Neural cell (in vitro differentiated cells): Measurements from ENCODE around the gene ACTG2. TPM values are rescaled to one million over a fixed set of nuclear protein-coding genes. Genes with fewer than 3 reads are reported as not detected.

ENCODE experiments used
- H2AFZ ChIP-seq: fragments of 200-600, 300-800 bp; sonication (generic), shearing (Covaris generic); 2 replicates; pipeline ENCODE4 v1.6.0; 2014; ENCODE audit warnings: low read depth, mild to moderate bottlenecking, antibody characterized with exemption, low read length, moderate library complexity
- H3F3A ChIP-seq: fragments of 200-600 bp; shearing (Covaris generic); 2 replicates; pipeline ENCODE4 v1.6.1; 2016; ENCODE audit warnings: mild to moderate bottlenecking, moderate library complexity, mixed read lengths, antibody characterized with exemption, low read length; ENCODE audit not compliant: insufficient read depth, poor library complexity, severe bottlenecking
- H3K27ac ChIP-seq: fragments of 200-600, 300-800 bp; sonication (generic), shearing (Covaris generic); 2 replicates; pipeline ENCODE4 v1.5.1; 2014; ENCODE audit warnings: mild to moderate bottlenecking, low read length, moderate library complexity
- H3K27me3 ChIP-seq: fragments of 300-800, 200-600 bp; sonication (generic), shearing (Covaris generic); 2 replicates; pipeline ENCODE4 v1.6.0; 2014; ENCODE audit warnings: mild to moderate bottlenecking, low read depth, low read length, moderate library complexity; ENCODE audit not compliant: insufficient read depth
- H3K36me3 ChIP-seq: fragments of 300-800, 200-600 bp; sonication (generic), shearing (Covaris generic); 2 replicates; pipeline ENCODE4 v1.5.1; 2014; ENCODE audit warnings: mild to moderate bottlenecking, antibody characterized with exemption, low read length, moderate library complexity; ENCODE audit not compliant: insufficient read depth
- H3K4me2 ChIP-seq: fragments of 300-800, 200-600 bp; sonication (generic), shearing (Covaris generic); 2 replicates; pipeline ENCODE4 v1.6.0; 2014; ENCODE audit warnings: mild to moderate bottlenecking, low read length
- H3K4me3 ChIP-seq: fragments of 300-800, 200-600 bp; sonication (generic), shearing (Covaris generic); 2 replicates; pipeline ENCODE4 v1.5.1; 2014; ENCODE audit warnings: mild to moderate bottlenecking, low read length, moderate library complexity
- H3K79me2 ChIP-seq: fragments of 200-600 bp; shearing (Covaris generic); replicated peaks from 2 replicates; pipeline ENCODE4 v1.6.0; 2014; ENCODE audit warnings: mild to moderate bottlenecking, low read length, moderate library complexity; ENCODE audit not compliant: insufficient read depth
- H3K9ac ChIP-seq: fragments of 300-800, 200-600 bp; sonication (generic), shearing (Covaris generic); 2 replicates; pipeline ENCODE4 v1.6.1; 2016; ENCODE audit warnings: mild to moderate bottlenecking, low read length, mixed read lengths
- H3K9me2 ChIP-seq: fragments of 200-600 bp; shearing (Covaris generic); 2 replicates; pipeline ENCODE4 v1.6.1; 2016; ENCODE audit warnings: mild to moderate bottlenecking, low read length, mixed read lengths; ENCODE audit not compliant: insufficient read depth
- H3K9me3 ChIP-seq: fragments of 200-600, 300-800 bp; sonication (generic), shearing (Covaris generic); 2 replicates; pipeline ENCODE4 v1.6.1; 2016; ENCODE audit warnings: mild to moderate bottlenecking, mixed run types, low read length, moderate library complexity, mixed read lengths
- H4K20me1 ChIP-seq: fragments of 200-600 bp; shearing (Covaris generic); 2 replicates; pipeline ENCODE4 v1.6.1; 2016; ENCODE audit warnings: mild to moderate bottlenecking, mixed run types; ENCODE audit not compliant: insufficient read depth
- CTCF ChIP-seq: fragments of 450-650 bp; IDR thresholded peaks from 2 replicates; pipeline ENCODE4 v1.5.1; 2014; ENCODE audit warnings: antibody characterized with exemption, mild to moderate bottlenecking, moderate library complexity; ENCODE audit not compliant: poor library complexity, severe bottlenecking
- EP300 ChIP-seq: fragments of 450-650 bp; conservative IDR thresholded peaks from 2 replicates; pipeline ENCODE4 v1.6.1; 2014; ENCODE audit warnings: antibody characterized with exemption, mild to moderate bottlenecking, moderate library complexity; ENCODE audit not compliant: poor library complexity, severe bottlenecking
- EZH2 ChIP-seq: fragments of 200-600, 300-800 bp; shearing (Covaris generic), sonication (generic); IDR thresholded peaks from 2 replicates; pipeline ENCODE4 v1.6.1; 2014; ENCODE audit warnings: antibody characterized with exemption, low read length, borderline replicate concordance, mild to moderate bottlenecking; ENCODE audit not compliant: insufficient read depth, poor library complexity, severe bottlenecking
- MXI1 ChIP-seq: fragments of 450-650 bp; conservative IDR thresholded peaks from 2 replicates; pipeline ENCODE4 v1.6.1; 2014; ENCODE audit warnings: antibody characterized with exemption, mild to moderate bottlenecking; ENCODE audit not compliant: poor library complexity, severe bottlenecking
- POLR2AphosphoS5 ChIP-seq: IDR thresholded peaks from 2 replicates; pipeline ENCODE4 v1.6.1; 2012
- RAD21 ChIP-seq: fragments of 450-650 bp; conservative IDR thresholded peaks from 2 replicates; pipeline ENCODE4 v1.6.1; 2014; ENCODE audit warnings: antibody characterized with exemption, mild to moderate bottlenecking, moderate library complexity
- SMC3 ChIP-seq: fragments of 450-650 bp; conservative IDR thresholded peaks from 2 replicates; pipeline ENCODE4 v1.6.1; 2014; ENCODE audit warnings: antibody characterized with exemption, mild to moderate bottlenecking, moderate library complexity; ENCODE audit not compliant: poor library complexity
- TAF1 ChIP-seq: IDR thresholded peaks from 2 replicates; pipeline ENCODE4 v1.6.1; 2012; ENCODE audit warnings: low read depth
- polyA plus RNA-seq: library from polyadenylated mRNA; depleted of rRNA; stranded (reverse); fragments of >200 nt; gene quantifications from 2 replicates; pipeline ENCODE4 v1.2.3, GENCODE V29; 2014
- TF ChIP-seq, protein P1 (sequence below): IDR thresholded peaks from 2 replicates; pipeline ENCODE4 v1.6.1; 2012; ENCODE audit warnings: borderline replicate concordance

The ACTG2 gene
- polyA plus RNA-seq, 1 donor from 2014 or later = 0.67 TPM

- Histone ChIP-seq H3K9me3 (no peaks in the 10 kb centered on the region), H3K9ac (no peak overlapping the region), H3K79me2 (peaks cover 17% of the 10 kb centered on the region), H3K36me3 (no peaks in the 10 kb centered on the region), H3K27me3 (no peaks in the 10 kb centered on the region), H3K4me3 (no peak overlapping the region), H3K27ac (no peak overlapping the region), H2AFZ (no peak overlapping the region), H3F3A (no peaks in the 10 kb centered on the region), H3K9me2 (no peaks in the 10 kb centered on the region), H3K4me2 (no peak overlapping the region), H4K20me1 (no peaks in the 10 kb centered on the region)
- no peak for TF ChIP-seq TAF1
- TF ChIP-seq, protein P1, sequence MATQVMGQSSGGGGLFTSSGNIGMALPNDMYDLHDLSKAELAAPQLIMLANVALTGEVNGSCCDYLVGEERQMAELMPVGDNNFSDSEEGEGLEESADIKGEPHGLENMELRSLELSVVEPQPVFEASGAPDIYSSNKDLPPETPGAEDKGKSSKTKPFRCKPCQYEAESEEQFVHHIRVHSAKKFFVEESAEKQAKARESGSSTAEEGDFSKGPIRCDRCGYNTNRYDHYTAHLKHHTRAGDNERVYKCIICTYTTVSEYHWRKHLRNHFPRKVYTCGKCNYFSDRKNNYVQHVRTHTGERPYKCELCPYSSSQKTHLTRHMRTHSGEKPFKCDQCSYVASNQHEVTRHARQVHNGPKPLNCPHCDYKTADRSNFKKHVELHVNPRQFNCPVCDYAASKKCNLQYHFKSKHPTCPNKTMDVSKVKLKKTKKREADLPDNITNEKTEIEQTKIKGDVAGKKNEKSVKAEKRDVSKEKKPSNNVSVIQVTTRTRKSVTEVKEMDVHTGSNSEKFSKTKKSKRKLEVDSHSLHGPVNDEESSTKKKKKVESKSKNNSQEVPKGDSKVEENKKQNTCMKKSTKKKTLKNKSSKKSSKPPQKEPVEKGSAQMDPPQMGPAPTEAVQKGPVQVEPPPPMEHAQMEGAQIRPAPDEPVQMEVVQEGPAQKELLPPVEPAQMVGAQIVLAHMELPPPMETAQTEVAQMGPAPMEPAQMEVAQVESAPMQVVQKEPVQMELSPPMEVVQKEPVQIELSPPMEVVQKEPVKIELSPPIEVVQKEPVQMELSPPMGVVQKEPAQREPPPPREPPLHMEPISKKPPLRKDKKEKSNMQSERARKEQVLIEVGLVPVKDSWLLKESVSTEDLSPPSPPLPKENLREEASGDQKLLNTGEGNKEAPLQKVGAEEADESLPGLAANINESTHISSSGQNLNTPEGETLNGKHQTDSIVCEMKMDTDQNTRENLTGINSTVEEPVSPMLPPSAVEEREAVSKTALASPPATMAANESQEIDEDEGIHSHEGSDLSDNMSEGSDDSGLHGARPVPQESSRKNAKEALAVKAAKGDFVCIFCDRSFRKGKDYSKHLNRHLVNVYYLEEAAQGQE = no peak
- TF ChIP-seq MXI1 = no peak
- TF ChIP-seq SMC3 = no peak
- no peak for TF ChIP-seq EZH2
- no peak for TF ChIP-seq RAD21
- TF ChIP-seq CTCF = no peak
- TF ChIP-seq POLR2AphosphoS5 = no peak
- TF ChIP-seq EP300 = no peak
Observed at GRCh38 chr2:73946215-73946614, 53.4 kb downstream of the ACTG2 start.

DNA sequence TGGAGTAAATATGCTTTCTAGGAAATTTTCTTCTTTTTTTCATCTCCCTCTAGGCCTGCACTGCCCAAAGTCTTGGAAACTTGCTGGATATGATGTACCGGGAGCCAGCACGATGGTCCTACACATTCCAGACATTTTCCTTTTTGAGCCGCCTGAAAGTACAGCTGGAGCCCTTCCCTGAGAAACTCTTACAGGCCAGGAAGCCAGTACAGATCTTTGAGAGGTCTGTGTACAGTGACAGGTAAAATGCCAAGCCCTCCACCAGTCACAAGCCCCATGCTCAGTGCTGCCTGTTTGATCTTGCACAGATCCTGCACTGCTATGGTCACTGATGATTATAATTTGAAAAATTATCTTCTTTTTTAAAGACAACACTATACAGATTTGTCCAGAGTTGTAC, 53.9 kb downstream of the ACTG2 start:
- Histone ChIP-seq H3K9me2 (no peaks in the 10 kb centered on the region), H3K27me3 (no peaks in the 10 kb centered on the region), H4K20me1 (no peaks in the 10 kb centered on the region), H3K4me3 (no peak overlapping the region), H3K9me3 (no peaks in the 10 kb centered on the region), H3K27ac (no peak overlapping the region), H3K9ac (no peak overlapping the region), H3F3A (no peaks in the 10 kb centered on the region), H2AFZ (no peak overlapping the region), H3K79me2 (peaks cover 17% of the 10 kb centered on the region), H3K4me2 (no peak overlapping the region), H3K36me3 (peaks cover 4% of the 10 kb centered on the region)
- no peak for TF ChIP-seq RAD21

- Histone ChIP-seq H3K36me3 (peaks cover 9% of the 10 kb centered on the region), H2AFZ (no peak overlapping the region), H3K4me2 (no peak overlapping the region), H3K27me3 (no peaks in the 10 kb centered on the region), H3F3A (no peaks in the 10 kb centered on the region), H3K4me3 (no peak overlapping the region), H3K79me2 (peaks cover 17% of the 10 kb centered on the region), H3K9me2 (no peaks in the 10 kb centered on the region), H3K9me3 (no peaks in the 10 kb centered on the region), H4K20me1 (no peaks in the 10 kb centered on the region), H3K27ac (no peak overlapping the region), H3K9ac (no peak overlapping the region)
- TF ChIP-seq RAD21 = no peak
- TF ChIP-seq POLR2AphosphoS5 = no peak
- TF ChIP-seq SMC3 = no peak
- no peak for TF ChIP-seq CTCF
- TF ChIP-seq MXI1 = no peak
- TF ChIP-seq TAF1 = no peak
- no peak for TF ChIP-seq EZH2
- TF ChIP-seq, protein P1 = no peak
- no peak for TF ChIP-seq EP300
Observed at GRCh38 chr2:73947412-73948018, 54.7 kb downstream of the ACTG2 start.
